Measurements from ENCODE around the gene PLTP.

The PLTP gene

GRCh38 chr20:45947110-45947866 is 35.3 kb upstream of the PLTP start:
- TF ChIP-seq CTCF (IDR thresholded peaks at IDR 0.05), result no peak

- no peak for TF ChIP-seq CTCF (IDR thresholded peaks at IDR 0.05)
Observed at GRCh38 chr20:45946149-45946970, 34.4 kb upstream of the PLTP start.

GRCh38 chr20:45945678-45946148 is 33.8 kb upstream of the PLTP start:
- TF ChIP-seq CTCF (IDR thresholded peaks at IDR 0.05), result no peak

GRCh38 chr20:45944965-45945677 is 33.2 kb upstream of the PLTP start:
- TF ChIP-seq CTCF (IDR thresholded peaks at IDR 0.05), result no peak

- no peak for TF ChIP-seq CTCF (IDR thresholded peaks at IDR 0.05)
Observed at GRCh38 chr20:45944151-45944964, 32.4 kb upstream of the PLTP start.

GRCh38 chr20:45943613-45944012 is 31.7 kb upstream of the PLTP start:
- no peak for TF ChIP-seq CTCF (IDR thresholded peaks at IDR 0.05)

GRCh38 chr20:45940469-45940868 is 28.5 kb upstream of the PLTP start:
- TF ChIP-seq CTCF (IDR thresholded peaks at IDR 0.05), result no peak

All from LNCAP (cell line).